Naive B cell (primary cell): ENCODE results near the gene HEBP2. TPM values are rescaled to one million over a fixed set of nuclear protein-coding genes. Genes with fewer than 3 reads are reported as not detected.

Experiments
- ATAC-seq, 2 donors: fragments of 150-1000 bp; cut with Tn5 transposase; 2 replicates each; pipeline ENCODE4 v1.10.0; 2021; ENCODE audit warnings: low read depth in 2 of 2, mild to moderate bottlenecking in 2 of 2, moderate library complexity in 2 of 2
- DNase-seq: peaks from one replicate; pipeline ENCODE4 v3.0.0; 2022
- H3K27ac Mint-ChIP-seq, 6 donors: one replicate each; pipeline ENCODE4 v1.8.0; 2020 to 2022; ENCODE audit warnings: mild to moderate bottlenecking in 6 of 6, mixed read lengths in 6 of 6, moderate library complexity in 5 of 6, inconsistent platforms in 2 of 6
- H3K27me3 Mint-ChIP-seq, 3 donors: one replicate each; pipeline ENCODE4 v1.8.0; 2021 to 2022; ENCODE audit warnings: mixed read lengths in 3 of 3, mild to moderate bottlenecking in 1 of 3
- H3K36me3 Mint-ChIP-seq, 2 donors: one replicate each; pipeline ENCODE4 v1.8.0; 2020 to 2022; ENCODE audit warnings: mixed read lengths in 2 of 2, inconsistent platforms in 1 of 2, mild to moderate bottlenecking in 1 of 2
- H3K4me1 Mint-ChIP-seq, 3 donors: one replicate each; pipeline ENCODE4 v1.8.0; 2020 to 2022; ENCODE audit warnings: mixed read lengths in 3 of 3, inconsistent platforms in 1 of 3, mild to moderate bottlenecking in 1 of 3, moderate library complexity in 1 of 3
- H3K4me3 Mint-ChIP-seq, 8 donors: one replicate each; pipeline ENCODE4 v1.8.0; 2020 to 2022; ENCODE audit warnings: mild to moderate bottlenecking in 8 of 8, mixed read lengths in 8 of 8, moderate library complexity in 8 of 8, inconsistent platforms in 2 of 8
- H3K9me3 Mint-ChIP-seq, 7 donors: one replicate each; pipeline ENCODE4 v1.8.0; 2020 to 2022; ENCODE audit warnings: mixed read lengths in 7 of 7, mild to moderate bottlenecking in 5 of 7, inconsistent platforms in 2 of 7, moderate library complexity in 1 of 7
- polyA plus RNA-seq, 6 donors: library from polyadenylated mRNA; unstranded; fragments of 300-500 nt; fragmentation: Illumina TruSeq; gene quantifications; one replicate each; pipeline ENCODE4 v1.2.3, GENCODE V29; 2021; ENCODE audit warnings: low read depth in 6 of 6

The HEBP2 gene
- polyA plus RNA-seq, 6 donors from 2014 or later = 33.4 to 50.3 (median 42.2) TPM

- DNase-seq (no peak), ATAC-seq (no peak)
- Mint-ChIP-seq H3K27me3 (no peaks in the 10 kb centered on the region), H3K4me3 (no peak overlapping the region), H3K27ac (peak overlapping the region in 2 of 6 donors; percentile 47 to 72), H3K36me3 (no peaks in the 10 kb centered on the region), H3K4me1 (no peaks in the 10 kb centered on the region), H3K9me3 (no peaks in the 10 kb centered on the region)
Measured at GRCh38 chr6:138382498-138383265, 21.3 kb upstream of the HEBP2 start.

- no peak for ATAC-seq
Measured at GRCh38 chr6:138383776-138384175, 20.2 kb upstream of the HEBP2 start.

DNA sequence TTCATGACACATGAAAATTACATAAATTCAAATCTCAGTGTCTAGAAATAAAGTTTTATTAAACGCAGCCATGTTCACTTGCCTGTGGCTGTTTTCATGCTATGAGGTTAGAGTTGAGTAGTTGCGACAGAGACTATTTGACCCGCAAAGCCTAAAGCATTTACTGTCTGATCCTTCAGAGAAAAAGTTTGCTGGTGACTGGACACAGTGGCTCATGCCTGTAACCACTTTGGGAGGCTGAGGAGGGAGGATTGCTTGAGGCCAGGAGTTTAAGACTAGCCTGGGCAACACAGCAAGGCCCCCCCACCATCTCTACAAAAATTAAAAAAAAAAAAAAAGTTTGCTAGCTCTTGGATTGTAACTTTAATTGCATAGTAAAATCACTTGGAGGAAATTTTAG is 17.1 kb upstream of the HEBP2 start:
- H3K36me3 Mint-ChIP-seq = no peaks in the 10 kb centered on the region
- H3K27me3 Mint-ChIP-seq = peaks cover 0 to 5% (median 0%) of the 10 kb centered on the region in 3 donors
- ATAC-seq (no peak), DNase-seq (no peak)
- no peaks in the 10 kb centered on the region for H3K9me3 Mint-ChIP-seq
- no peaks in the 10 kb centered on the region for H3K4me1 Mint-ChIP-seq
- no peak overlapping the region for H3K4me3 Mint-ChIP-seq
- H3K27ac Mint-ChIP-seq = no peak overlapping the region

More at GRCh38 chr6:138383776-138384175, 20.2 kb upstream of the HEBP2 start:
- no peak for DNase-seq
- no peaks in the 10 kb centered on the region for H3K36me3 Mint-ChIP-seq
- H3K9me3 Mint-ChIP-seq = no peaks in the 10 kb centered on the region
- H3K27ac Mint-ChIP-seq = no peak overlapping the region
- no peak overlapping the region for H3K4me3 Mint-ChIP-seq
- H3K27me3 Mint-ChIP-seq = peaks cover 0 to 5% (median 0%) of the 10 kb centered on the region in 3 donors
- no peaks in the 10 kb centered on the region for H3K4me1 Mint-ChIP-seq

- no peak overlapping the region for H3K4me3 Mint-ChIP-seq
- peaks cover 0 to 5% (median 0%) of the 10 kb centered on the region in 3 donors for H3K27me3 Mint-ChIP-seq
- H3K9me3 Mint-ChIP-seq = no peaks in the 10 kb centered on the region
- DNase-seq = no peak
- H3K4me1 Mint-ChIP-seq = no peaks in the 10 kb centered on the region
- H3K27ac Mint-ChIP-seq = no peak overlapping the region
- ATAC-seq = no peak
- H3K36me3 Mint-ChIP-seq = no peaks in the 10 kb centered on the region
Measured at GRCh38 chr6:138387577-138388368, 16.2 kb upstream of the HEBP2 start.

DNA sequence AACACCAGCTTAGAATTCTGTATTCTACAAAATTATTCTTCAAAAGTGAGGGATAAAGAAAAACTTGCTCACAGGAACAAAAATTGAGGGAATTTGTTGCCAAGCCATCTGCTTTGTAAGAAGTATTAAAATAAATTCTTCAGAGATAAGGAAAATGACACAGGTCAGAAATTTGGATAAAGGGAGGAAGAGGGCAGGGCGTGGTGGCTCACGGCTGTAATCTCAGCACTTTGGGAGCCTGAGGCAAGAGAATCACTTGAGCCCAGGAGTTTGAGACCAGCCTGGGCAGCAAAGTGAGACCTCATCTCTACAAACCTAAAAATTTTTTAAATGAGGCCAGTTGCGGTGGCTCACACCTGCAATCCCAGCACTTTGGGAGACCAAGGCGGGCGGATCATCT is 14.5 kb upstream of the HEBP2 start:
- Mint-ChIP-seq H3K9me3 (no peaks in the 10 kb centered on the region), H3K36me3 (no peaks in the 10 kb centered on the region)
- no peak for ATAC-seq

GRCh38 chr6:138393871-138394783 is 9.9 kb upstream of the HEBP2 start:
- H3K27me3 Mint-ChIP-seq = no peaks in the 10 kb centered on the region
- peak overlapping the region in 3 of 6 donors; percentile 0 to 93 (median 68) for H3K27ac Mint-ChIP-seq
- DNase-seq (peak; percentile 41), ATAC-seq (peak; percentile 92 to 95)
- H3K4me3 Mint-ChIP-seq = peak overlapping the region in 7 of 8 donors; percentile 29 to 77 (median 52)
- H3K9me3 Mint-ChIP-seq = no peaks in the 10 kb centered on the region
- peaks cover 7 to 30% (median 14%) of the 10 kb centered on the region in 3 donors for H3K4me1 Mint-ChIP-seq
- no peaks in the 10 kb centered on the region for H3K36me3 Mint-ChIP-seq

More for the DNA sequence above, 14.5 kb upstream of the HEBP2 start:
- Mint-ChIP-seq H3K27ac (no peak overlapping the region), H3K4me1 (peaks cover 7 to 10% (median 8%) of the 10 kb centered on the region in 3 donors), H3K27me3 (peaks cover 0 to 5% (median 0%) of the 10 kb centered on the region in 3 donors), H3K4me3 (no peak overlapping the region)
- DNase-seq = no peak

GRCh38 chr6:138396709-138397108 is 7.3 kb upstream of the HEBP2 start:
- Mint-ChIP-seq H3K4me3 (no peak overlapping the region), H3K36me3 (no peaks in the 10 kb centered on the region), H3K9me3 (no peaks in the 10 kb centered on the region), H3K27me3 (no peaks in the 10 kb centered on the region), H3K27ac (no peak overlapping the region), H3K4me1 (peaks cover 16 to 40% (median 19%) of the 10 kb centered on the region in 3 donors)
- ATAC-seq = no peak
- DNase-seq = no peak

- no peaks in the 10 kb centered on the region for H3K36me3 Mint-ChIP-seq
- no peak overlapping the region for H3K4me3 Mint-ChIP-seq
- no peak for ATAC-seq
- H3K9me3 Mint-ChIP-seq = no peaks in the 10 kb centered on the region
- peaks cover 16 to 40% (median 19%) of the 10 kb centered on the region in 3 donors for H3K4me1 Mint-ChIP-seq
- DNase-seq = no peak
- no peak overlapping the region for H3K27ac Mint-ChIP-seq
- no peaks in the 10 kb centered on the region for H3K27me3 Mint-ChIP-seq
Measured at GRCh38 chr6:138397128-138398122, 6.6 kb upstream of the HEBP2 start.

- DNase-seq (no peak), ATAC-seq (no peak)
- Mint-ChIP-seq H3K4me1 (peaks cover 17 to 35% (median 23%) of the 10 kb centered on the region in 3 donors), H3K4me3 (no peak overlapping the region), H3K36me3 (no peaks in the 10 kb centered on the region), H3K27me3 (no peaks in the 10 kb centered on the region), H3K9me3 (no peaks in the 10 kb centered on the region), H3K27ac (peak overlapping the region in 1 of 6 donors; percentile 87)
Measured at GRCh38 chr6:138400326-138400725, 3.7 kb upstream of the HEBP2 start.

DNA sequence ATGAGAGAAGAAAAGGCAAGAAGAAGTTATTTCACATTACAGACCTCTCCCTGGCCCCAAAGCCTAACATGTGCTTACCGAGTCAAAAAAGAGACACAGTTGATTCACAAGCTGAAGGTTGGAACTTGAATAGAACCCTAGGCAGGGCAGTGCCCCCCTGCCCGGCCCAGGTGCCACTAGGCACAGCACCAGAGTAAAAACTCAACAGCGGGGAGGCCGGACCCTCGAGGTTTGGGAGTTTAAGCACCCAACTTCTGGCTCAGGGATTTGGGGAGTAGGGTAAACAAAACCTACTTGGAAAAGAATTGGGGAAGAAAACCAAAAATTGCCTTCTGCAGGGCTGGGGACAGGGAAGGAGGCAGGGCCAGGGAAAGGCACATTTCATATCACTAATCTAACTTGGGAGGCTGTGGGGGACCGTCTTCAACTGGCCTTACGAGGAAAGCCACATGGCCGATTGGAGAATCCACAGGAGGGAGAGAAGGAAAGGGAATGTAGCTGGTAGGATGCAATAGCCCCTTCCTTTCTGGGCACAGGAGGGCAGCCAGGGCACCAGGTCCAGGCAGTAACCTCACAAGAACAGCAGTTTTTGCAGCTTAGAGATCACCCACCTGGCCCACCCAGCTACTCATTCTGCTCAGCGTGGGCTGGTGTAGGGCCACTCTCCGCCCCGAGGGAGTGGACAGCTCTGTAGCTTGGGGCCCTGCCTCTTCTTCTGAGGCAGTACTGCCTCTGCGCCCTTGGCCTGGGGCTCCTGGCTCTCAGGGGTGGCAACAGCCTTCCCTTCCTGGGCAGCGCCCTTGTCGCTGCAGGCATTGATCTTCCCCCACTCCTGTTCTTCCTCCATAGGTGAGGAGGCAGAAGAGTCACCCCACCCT is 1.8 kb upstream of the HEBP2 start:
- peak overlapping the region in 2 of 6 donors; percentile 63 to 64 for H3K27ac Mint-ChIP-seq
- no peaks in the 10 kb centered on the region for H3K36me3 Mint-ChIP-seq
- DNase-seq = no peak
- no peaks in the 10 kb centered on the region for H3K9me3 Mint-ChIP-seq
- no peak for ATAC-seq
- peak overlapping the region; percentile 9 to 84 (median 46) for H3K4me3 Mint-ChIP-seq
- peaks cover 19 to 26% (median 24%) of the 10 kb centered on the region in 3 donors for H3K4me1 Mint-ChIP-seq
- no peaks in the 10 kb centered on the region for H3K27me3 Mint-ChIP-seq

DNA sequence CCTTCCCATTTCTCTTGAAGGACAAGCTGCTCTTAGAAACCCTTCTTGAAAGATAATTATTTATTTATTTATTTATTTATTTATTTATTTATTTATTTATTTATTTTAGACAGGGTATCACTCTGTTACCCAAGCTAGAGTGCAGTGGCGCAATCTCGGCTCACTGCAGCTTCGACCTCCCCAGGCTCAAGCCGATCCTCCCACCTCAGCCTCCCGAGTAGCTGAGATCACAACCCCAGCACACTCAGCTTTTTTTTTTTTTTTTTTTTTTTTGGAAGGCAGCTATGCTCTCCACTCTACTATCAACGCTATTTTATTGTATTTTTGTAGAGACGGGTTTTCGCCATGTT is 1.2 kb upstream of the HEBP2 start:
- H3K27me3 Mint-ChIP-seq = no peaks in the 10 kb centered on the region
- peaks cover 19 to 26% (median 24%) of the 10 kb centered on the region in 3 donors for H3K4me1 Mint-ChIP-seq
- H3K9me3 Mint-ChIP-seq = no peaks in the 10 kb centered on the region
- peak overlapping the region; percentile 81 to 92 (median 84) for H3K4me3 Mint-ChIP-seq
- peaks cover 0 to 4% of the 10 kb centered on the region in 2 donors for H3K36me3 Mint-ChIP-seq
- H3K27ac Mint-ChIP-seq = peak overlapping the region in 1 of 6 donors; percentile 66
- DNase-seq = no peak
- no peak for ATAC-seq
